Anterior cingulate cortex (tissue), 58 donors: ENCODE measurements around the gene GCLC.

Experiments
- DNase-seq, 58 donors: peaks; one replicate each; lab custom pipeline; 2025; lab: John Stamatoyannopoulos, UW

Gene GCLC

GRCh38 chr6:53528107-53528506 lies 16.8 kb downstream of the GCLC start:
- no peak for DNase-seq

GRCh38 chr6:53527249-53527765 lies 17.6 kb downstream of the GCLC start:
- peak in 4 of 58 donors; percentile 12 to 49 (median 24) for DNase-seq

- no peak for DNase-seq
Observed at GRCh38 chr6:53526000-53526399, 18.9 kb downstream of the GCLC start.

- DNase-seq: no peak
Observed at GRCh38 chr6:53524455-53524815, 20.5 kb downstream of the GCLC start.

- DNase-seq: no peak
Observed at GRCh38 chr6:53523511-53524454, 21.1 kb downstream of the GCLC start.

GRCh38 chr6:53520320-53520928 lies 24.5 kb downstream of the GCLC start:
- no peak for DNase-seq

- DNase-seq: no peak
Observed at GRCh38 chr6:53518862-53519261, 26.0 kb downstream of the GCLC start.

- DNase-seq: no peak
Observed at GRCh38 chr6:53517021-53517420, 27.9 kb downstream of the GCLC start.

- DNase-seq: no peak
Observed at GRCh38 chr6:53514677-53515076, 30.2 kb downstream of the GCLC start.

GRCh38 chr6:53513519-53513966 lies 31.4 kb downstream of the GCLC start:
- no peak for DNase-seq

GRCh38 chr6:53513056-53513455 lies 31.8 kb downstream of the GCLC start:
- DNase-seq: no peak

GRCh38 chr6:53512626-53513025 lies 32.3 kb downstream of the GCLC start:
- no peak for DNase-seq

- DNase-seq: no peak
Observed at GRCh38 chr6:53510746-53511145, 34.2 kb downstream of the GCLC start.

- no peak for DNase-seq
Observed at GRCh38 chr6:53506872-53507271, 38.0 kb downstream of the GCLC start.

- no peak for DNase-seq
Observed at GRCh38 chr6:53504512-53504911, 40.4 kb downstream of the GCLC start.

GRCh38 chr6:53503060-53503459 lies 41.8 kb downstream of the GCLC start:
- no peak for DNase-seq

GRCh38 chr6:53501432-53501831 lies 43.5 kb downstream of the GCLC start:
- no peak for DNase-seq

- DNase-seq: peak in 1 of 58 donors; percentile 11
Observed at GRCh38 chr6:53500095-53500494, 44.8 kb downstream of the GCLC start.

GRCh38 chr6:53499094-53499493 lies 45.8 kb downstream of the GCLC start:
- no peak for DNase-seq

- DNase-seq: no peak
Observed at GRCh38 chr6:53498649-53499048, 46.3 kb downstream of the GCLC start.

GRCh38 chr6:53497905-53498304 lies 47.0 kb downstream of the GCLC start:
- no peak for DNase-seq
